HG02943 (cell line): ENCODE results near the gene SAFB.

Source experiments
- ATAC-seq: cut with Tn5 transposase; IDR thresholded peaks from one replicate; pipeline ENCODE4 v1.9.1; 2021; ENCODE audit warnings: mild to moderate bottlenecking, low read depth, moderate library complexity; ENCODE audit not compliant: unreplicated experiment

Gene SAFB

GRCh38 chr19:5624741-5625278 is 1.9 kb downstream of the SAFB start:
- no peak for ATAC-seq

- no peak for ATAC-seq
Measured at GRCh38 chr19:5625641-5626040, 2.8 kb downstream of the SAFB start.

GRCh38 chr19:5627395-5627904 is 4.6 kb downstream of the SAFB start:
- ATAC-seq: no peak

GRCh38 chr19:5628461-5628860 is 5.6 kb downstream of the SAFB start:
- no peak for ATAC-seq

GRCh38 chr19:5628919-5629481 is 6.1 kb downstream of the SAFB start:
- no peak for ATAC-seq

GRCh38 chr19:5631567-5632240 is 8.8 kb downstream of the SAFB start:
- no peak for ATAC-seq

- no peak for ATAC-seq
Measured at GRCh38 chr19:5632241-5632612, 9.3 kb downstream of the SAFB start.

GRCh38 chr19:5632657-5633056 is 9.8 kb downstream of the SAFB start:
- ATAC-seq: no peak

GRCh38 chr19:5635427-5635826 is 12.5 kb downstream of the SAFB start:
- ATAC-seq: no peak

GRCh38 chr19:5637971-5638370 is 15.1 kb downstream of the SAFB start:
- no peak for ATAC-seq

GRCh38 chr19:5641171-5641570 is 18.3 kb downstream of the SAFB start:
- ATAC-seq: no peak

- ATAC-seq: no peak
Measured at GRCh38 chr19:5642204-5642603, 19.3 kb downstream of the SAFB start.

GRCh38 chr19:5643060-5643459 is 20.2 kb downstream of the SAFB start:
- no peak for ATAC-seq

- no peak for ATAC-seq
Measured at GRCh38 chr19:5644037-5644436, 21.2 kb downstream of the SAFB start.

GRCh38 chr19:5645409-5645808 is 22.5 kb downstream of the SAFB start:
- no peak for ATAC-seq

- no peak for ATAC-seq
Measured at GRCh38 chr19:5646703-5647102, 23.8 kb downstream of the SAFB start.

GRCh38 chr19:5648464-5648863 is 25.6 kb downstream of the SAFB start:
- ATAC-seq: no peak

GRCh38 chr19:5651361-5651760 is 28.5 kb downstream of the SAFB start:
- no peak for ATAC-seq

GRCh38 chr19:5652261-5652660 is 29.4 kb downstream of the SAFB start:
- no peak for ATAC-seq

GRCh38 chr19:5654931-5655330 is 32.0 kb downstream of the SAFB start:
- ATAC-seq: no peak

- no peak for ATAC-seq
Measured at GRCh38 chr19:5655412-5655811, 32.5 kb downstream of the SAFB start.

GRCh38 chr19:5661483-5661882 is 38.6 kb downstream of the SAFB start:
- ATAC-seq: no peak
